NCI-H774 (cell line): ENCODE data around the gene RBM44.

Experiments used
- DNase-seq: peaks from one replicate; lab custom pipeline; 2025; lab: John Stamatoyannopoulos, UW

Gene RBM44

DNA sequence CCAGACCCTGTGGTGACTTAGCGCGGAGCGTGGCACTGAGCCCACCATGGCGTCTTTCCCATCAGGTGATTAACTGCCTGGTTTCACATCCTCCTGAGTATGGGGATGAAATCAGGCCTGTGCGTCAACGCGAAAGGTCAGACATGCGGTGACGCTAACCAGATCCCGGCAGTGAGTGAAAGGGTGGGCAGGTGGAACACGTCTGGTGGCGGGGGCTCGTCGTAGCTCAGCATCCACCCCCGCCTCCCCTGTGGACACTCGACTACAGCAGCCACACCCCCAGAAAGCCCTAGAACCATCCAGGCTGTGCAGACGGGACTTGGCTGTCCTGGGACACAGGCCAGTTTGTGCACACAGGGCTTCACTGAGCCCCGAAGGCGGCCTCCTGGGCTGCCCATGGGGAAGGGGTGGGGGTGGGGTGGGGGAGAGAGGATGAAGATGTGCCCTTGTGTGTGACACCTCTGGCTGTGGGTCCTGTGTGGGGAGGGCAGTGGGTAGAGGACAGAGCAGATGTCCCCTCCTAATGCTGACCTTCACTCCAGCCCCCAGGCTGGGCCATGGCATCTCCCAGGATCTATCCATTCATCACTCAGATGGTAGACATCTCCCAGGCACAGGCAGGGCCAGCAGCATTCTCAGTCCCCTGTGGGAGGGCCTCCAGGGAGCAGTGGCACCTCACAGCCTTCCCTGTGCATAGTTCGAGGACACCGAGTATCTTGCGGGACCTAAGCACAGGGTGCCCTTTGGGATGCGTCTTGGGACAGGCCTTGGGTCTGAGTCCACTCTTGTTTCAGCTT, 88.3 kb downstream of the RBM44 start:
- DNase-seq: no peak

- no peak for DNase-seq
These were observed 89.8 kb downstream of the RBM44 start for GRCh38 chr2:237888389-237888788.

DNA sequence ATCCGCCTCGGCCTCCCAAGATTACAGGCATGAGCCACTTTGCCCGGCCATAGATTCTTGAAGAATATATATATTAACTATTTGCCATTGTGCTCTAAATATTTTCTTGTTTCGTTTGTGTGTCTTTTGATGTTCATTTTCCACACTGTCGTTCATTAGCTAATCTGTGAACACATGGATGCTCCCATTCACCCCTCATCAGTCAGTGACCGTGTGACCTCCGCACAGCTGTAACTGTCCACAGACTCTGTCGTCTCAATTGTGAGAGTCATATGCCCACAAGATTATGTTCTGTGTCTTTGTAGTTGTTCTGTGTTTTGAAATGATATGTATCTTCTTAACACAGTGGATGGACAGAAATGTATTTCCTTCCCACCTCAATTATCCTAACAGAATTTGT, 90.4 kb downstream of the RBM44 start:
- no peak for DNase-seq

- no peak for DNase-seq
These were observed 91.2 kb downstream of the RBM44 start for GRCh38 chr2:237889811-237890210.
